ENCODE measurements around the gene OR2V2. TPM values are rescaled to one million over a fixed set of nuclear protein-coding genes. Genes with fewer than 3 reads are reported as not detected.

OR2V2 gene
- polyA plus RNA-seq, 1 of the 3 experiments (the other 2 are of a cell fraction): not detected

DNA sequence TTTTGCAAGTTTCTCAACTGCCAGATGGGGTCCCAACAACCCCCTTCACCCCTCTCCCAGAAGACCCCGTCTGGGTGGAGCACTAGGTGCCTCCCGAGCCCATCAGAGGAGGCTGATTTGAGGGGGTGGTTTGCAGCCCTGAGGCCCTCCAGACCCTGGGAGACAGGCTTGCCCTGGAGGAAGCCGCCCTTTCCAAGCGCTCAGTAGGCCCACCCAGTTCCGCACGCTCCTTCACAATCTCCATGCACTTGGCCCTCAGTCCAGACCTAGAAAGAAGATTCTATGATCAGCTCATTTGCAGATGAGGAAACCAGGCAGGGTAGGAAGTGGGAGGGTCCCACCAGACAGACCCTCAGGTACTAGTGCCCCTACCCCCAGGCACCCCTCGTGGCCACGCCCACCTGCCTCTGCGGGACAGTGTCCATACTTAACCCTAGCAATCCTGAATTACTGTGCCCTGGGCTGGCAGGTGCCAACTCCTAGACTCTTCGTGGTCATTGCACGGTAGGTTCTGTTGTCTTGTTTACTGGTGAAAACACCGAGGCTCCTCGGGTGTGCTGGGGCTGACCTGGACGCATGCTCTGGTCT lies 38.7 kb upstream of the OR2V2 start:
- Histone ChIP-seq H2AFZ (ENCODE audit: low read depth) (no peak overlapping the region), H3K9ac (no peak overlapping the region), H3K79me2 (ENCODE audit: insufficient read depth) (no peaks in the 10 kb centered on the region), H3K27ac (ENCODE audit: low read depth in 2 of 2, low read length in 1 of 2) (no peak overlapping the region), H4K20me1 (ENCODE audit: insufficient read depth) (no peaks in the 10 kb centered on the region), H3K27me3 (ENCODE audit: insufficient read depth) (peaks cover 79% of the 10 kb centered on the region), H3K9me2 (no peaks in the 10 kb centered on the region), H3F3A (replicated peaks; ENCODE audit: insufficient read depth) (no peaks in the 10 kb centered on the region), H3K4me1 (ENCODE audit: control insufficient read depth in 1 of 2, insufficient read depth in 2 of 2, low read depth in 1 of 2, low read length in 1 of 2) (no peaks in the 10 kb centered on the region), H3K36me3 (replicated peaks in 1 of 2; ENCODE audit: control insufficient read depth in 1 of 2, insufficient read depth in 2 of 2, low read length in 1 of 2) (no peaks in the 10 kb centered on the region), H3K4me3 (ENCODE audit: low read depth in 2 of 2, low read length in 1 of 2) (no peak overlapping the region), H3K4me2 (no peak overlapping the region), H3K9me3 (no peaks in the 10 kb centered on the region)
- CTCF ChIA-PET: no interaction called here
- WGBS (ENCODE audit: low lambda C conversion rate): 13% methylated on average over 3 of the region's 14 CpGs
- TF ChIP-seq, protein P1, sequence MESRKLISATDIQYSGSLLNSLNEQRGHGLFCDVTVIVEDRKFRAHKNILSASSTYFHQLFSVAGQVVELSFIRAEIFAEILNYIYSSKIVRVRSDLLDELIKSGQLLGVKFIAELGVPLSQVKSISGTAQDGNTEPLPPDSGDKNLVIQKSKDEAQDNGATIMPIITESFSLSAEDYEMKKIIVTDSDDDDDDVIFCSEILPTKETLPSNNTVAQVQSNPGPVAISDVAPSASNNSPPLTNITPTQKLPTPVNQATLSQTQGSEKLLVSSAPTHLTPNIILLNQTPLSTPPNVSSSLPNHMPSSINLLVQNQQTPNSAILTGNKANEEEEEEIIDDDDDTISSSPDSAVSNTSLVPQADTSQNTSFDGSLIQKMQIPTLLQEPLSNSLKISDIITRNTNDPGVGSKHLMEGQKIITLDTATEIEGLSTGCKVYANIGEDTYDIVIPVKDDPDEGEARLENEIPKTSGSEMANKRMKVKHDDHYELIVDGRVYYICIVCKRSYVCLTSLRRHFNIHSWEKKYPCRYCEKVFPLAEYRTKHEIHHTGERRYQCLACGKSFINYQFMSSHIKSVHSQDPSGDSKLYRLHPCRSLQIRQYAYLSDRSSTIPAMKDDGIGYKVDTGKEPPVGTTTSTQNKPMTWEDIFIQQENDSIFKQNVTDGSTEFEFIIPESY (IDR thresholded peaks at IDR 0.05; ENCODE audit: borderline replicate concordance, low read depth): no peak
- TF ChIP-seq GABPA (IDR thresholded peaks at IDR 0.05; ENCODE audit: low read depth) (no peak), JUND (IDR thresholded peaks at IDR 0.05) (no peak), YY1 (IDR thresholded peaks at IDR 0.05; ENCODE audit: low read depth) (no peak), CHD2 (IDR thresholded peaks at IDR 0.05; ENCODE audit: low read length, partially characterized antibody) (no peak), TAF1 (IDR thresholded peaks at IDR 0.05; ENCODE audit: borderline replicate concordance, low read depth, low read length) (no peak), FOXM1 (IDR thresholded peaks at IDR 0.05; ENCODE audit: low read depth) (no peak), EP300 (IDR thresholded peaks at IDR 0.05; ENCODE audit: borderline replicate concordance in 1 of 2, low read depth in 1 of 2, low read length in 1 of 2) (no peak), RCOR1 (IDR thresholded peaks at IDR 0.05; ENCODE audit: low read length) (no peak), RFX5 (IDR thresholded peaks at IDR 0.05; ENCODE audit: low read length) (no peak), EZH2phosphoT487 (IDR thresholded peaks at IDR 0.05; ENCODE audit: borderline replicate concordance, low read depth) (no peak), GATA2 (CRISPR knock-in tag; IDR thresholded peaks at IDR 0.05) (no peak)
- TF ChIP-seq, protein P2, sequence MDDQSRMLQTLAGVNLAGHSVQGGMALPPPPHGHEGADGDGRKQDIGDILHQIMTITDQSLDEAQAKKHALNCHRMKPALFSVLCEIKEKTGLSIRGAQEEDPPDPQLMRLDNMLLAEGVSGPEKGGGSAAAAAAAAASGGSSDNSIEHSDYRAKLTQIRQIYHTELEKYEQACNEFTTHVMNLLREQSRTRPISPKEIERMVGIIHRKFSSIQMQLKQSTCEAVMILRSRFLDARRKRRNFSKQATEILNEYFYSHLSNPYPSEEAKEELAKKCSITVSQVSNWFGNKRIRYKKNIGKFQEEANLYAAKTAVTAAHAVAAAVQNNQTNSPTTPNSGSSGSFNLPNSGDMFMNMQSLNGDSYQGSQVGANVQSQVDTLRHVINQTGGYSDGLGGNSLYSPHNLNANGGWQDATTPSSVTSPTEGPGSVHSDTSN (IDR thresholded peaks at IDR 0.05): no peak
- TF ChIP-seq, protein P3, sequence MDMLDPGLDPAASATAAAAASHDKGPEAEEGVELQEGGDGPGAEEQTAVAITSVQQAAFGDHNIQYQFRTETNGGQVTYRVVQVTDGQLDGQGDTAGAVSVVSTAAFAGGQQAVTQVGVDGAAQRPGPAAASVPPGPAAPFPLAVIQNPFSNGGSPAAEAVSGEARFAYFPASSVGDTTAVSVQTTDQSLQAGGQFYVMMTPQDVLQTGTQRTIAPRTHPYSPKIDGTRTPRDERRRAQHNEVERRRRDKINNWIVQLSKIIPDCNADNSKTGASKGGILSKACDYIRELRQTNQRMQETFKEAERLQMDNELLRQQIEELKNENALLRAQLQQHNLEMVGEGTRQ (IDR thresholded peaks at IDR 0.05; ENCODE audit: borderline replicate concordance, low read depth, low read length): no peak
- POLR2A ChIA-PET: no interaction called here
- no peak for DNase-seq

Measured in SK-N-SH (cell line).